AG04450 (cell line): ENCODE results near the gene ZNF367. TPM values are rescaled to one million over a fixed set of nuclear protein-coding genes. Genes with fewer than 3 reads are reported as not detected.
"Not testable (repeated sequence)": the region's sequence is repeated elsewhere in the genome, so short reads cannot be mapped to it uniquely, and the experiment has no call there.

Experiments
- CTCF ChIA-PET: fragments of 300-600, 350-600 bp; formaldehyde crosslinking; extraction: SDS; loops from one replicate; lab custom pipeline; 2022; ENCODE audit warnings: antibody characterized with exemption, inconsistent platforms; lab: Charles Lee
- POLR2A ChIA-PET: fragments of 350-600 bp; formaldehyde crosslinking; extraction: SDS; loops from one replicate; lab custom pipeline; 2021; ENCODE audit warnings: antibody characterized with exemption, inconsistent platforms; lab: Yijun Ruan, JAX
- DNase-seq: peaks from one replicate; pipeline ENCODE4 v3.0.0-alpha.2; 2011; ENCODE audit warnings: low read depth, low spot score
- H3K27ac ChIP-seq: one replicate; pipeline ENCODE4 v1.5.1; 2012; ENCODE audit warnings: low read depth, low read length, control low read depth
- H3K27me3 ChIP-seq: one replicate; pipeline ENCODE4 v1.6.0; 2012; ENCODE audit warnings: low read length; ENCODE audit not compliant: control insufficient read depth, insufficient read depth
- H3K4me3 ChIP-seq: 2 replicates; pipeline ENCODE4 v1.5.1; 2011; ENCODE audit warnings: mild to moderate bottlenecking, low read depth, low read length, control low read depth
- H3K9me3 ChIP-seq: 2 replicates; pipeline ENCODE4 v1.5.1; 2012; ENCODE audit warnings: low read length; ENCODE audit not compliant: control insufficient read depth, insufficient read depth
- polyA plus RNA-seq: library from polyadenylated mRNA; depleted of rRNA; stranded (reverse); fragments of >200 nt; gene quantifications from 2 replicates; pipeline ENCODE4 v1.2.3, GENCODE V29; 2011
- TF ChIP-seq, protein P1 (sequence below): IDR thresholded peaks from 2 replicates; pipeline ENCODE4 v1.5.1; 2011; ENCODE audit warnings: low read depth, low read length, control low read depth, inconsistent platforms

ZNF367 gene
- polyA plus RNA-seq, 1 experiment = 0.60 TPM

- no peaks in the 10 kb centered on the region for H3K9me3 ChIP-seq
- H3K27me3 ChIP-seq = no peaks in the 10 kb centered on the region
- H3K4me3 ChIP-seq = no peak overlapping the region
- ChIA-PET CTCF (interaction anchor here (0.6 to 1.5 kb wide), 6 partner anchors 12 to 299 kb away, joined by 3 to 7 read pairs (median 3); no protein-coding TSS in a partner anchor), POLR2A (no interaction called here)
- no peak for DNase-seq
- H3K27ac ChIP-seq = no peak overlapping the region
- TF ChIP-seq, protein P1, sequence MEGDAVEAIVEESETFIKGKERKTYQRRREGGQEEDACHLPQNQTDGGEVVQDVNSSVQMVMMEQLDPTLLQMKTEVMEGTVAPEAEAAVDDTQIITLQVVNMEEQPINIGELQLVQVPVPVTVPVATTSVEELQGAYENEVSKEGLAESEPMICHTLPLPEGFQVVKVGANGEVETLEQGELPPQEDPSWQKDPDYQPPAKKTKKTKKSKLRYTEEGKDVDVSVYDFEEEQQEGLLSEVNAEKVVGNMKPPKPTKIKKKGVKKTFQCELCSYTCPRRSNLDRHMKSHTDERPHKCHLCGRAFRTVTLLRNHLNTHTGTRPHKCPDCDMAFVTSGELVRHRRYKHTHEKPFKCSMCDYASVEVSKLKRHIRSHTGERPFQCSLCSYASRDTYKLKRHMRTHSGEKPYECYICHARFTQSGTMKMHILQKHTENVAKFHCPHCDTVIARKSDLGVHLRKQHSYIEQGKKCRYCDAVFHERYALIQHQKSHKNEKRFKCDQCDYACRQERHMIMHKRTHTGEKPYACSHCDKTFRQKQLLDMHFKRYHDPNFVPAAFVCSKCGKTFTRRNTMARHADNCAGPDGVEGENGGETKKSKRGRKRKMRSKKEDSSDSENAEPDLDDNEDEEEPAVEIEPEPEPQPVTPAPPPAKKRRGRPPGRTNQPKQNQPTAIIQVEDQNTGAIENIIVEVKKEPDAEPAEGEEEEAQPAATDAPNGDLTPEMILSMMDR = no peak
Observed at GRCh38 chr9:96367943-96368342, 50.2 kb downstream of the ZNF367 start.

DNA sequence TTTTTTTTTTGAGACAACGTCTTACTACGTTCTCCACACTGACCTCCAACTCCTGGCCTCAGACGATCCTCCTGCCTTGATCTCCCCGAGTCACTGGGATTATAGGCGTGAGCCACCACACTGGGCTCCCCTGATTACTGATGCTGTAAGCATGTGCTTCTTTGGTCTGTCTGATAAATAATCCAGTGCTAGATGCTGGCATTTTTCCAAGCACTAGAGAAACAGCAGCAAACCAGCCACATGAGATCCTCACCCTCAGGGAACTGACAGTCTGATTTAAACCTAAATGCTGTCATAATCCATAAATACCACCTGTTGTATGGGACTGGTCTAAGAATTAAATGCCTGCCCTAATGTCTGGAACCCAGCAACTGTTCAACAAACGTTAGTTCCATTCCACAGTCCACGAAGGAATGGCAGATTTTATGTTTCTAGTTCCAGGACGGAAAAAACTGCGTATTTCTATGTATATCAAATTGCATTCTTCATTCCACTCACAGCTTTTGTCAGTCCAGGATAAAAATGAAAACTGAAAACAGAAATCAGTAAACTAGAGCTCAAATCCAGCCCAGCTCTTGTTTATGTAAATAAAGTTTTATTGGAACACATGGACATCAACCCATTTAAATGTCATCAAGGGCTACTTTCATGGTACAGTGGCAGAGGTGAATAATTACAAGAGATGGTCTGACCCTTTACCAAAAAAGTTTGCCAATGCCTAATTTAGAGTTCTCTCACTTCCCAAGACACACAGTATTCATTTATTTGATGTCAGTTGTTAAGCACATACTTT is 54.8 kb downstream of the ZNF367 start:
- TF ChIP-seq, protein P1 = no peak

DNA sequence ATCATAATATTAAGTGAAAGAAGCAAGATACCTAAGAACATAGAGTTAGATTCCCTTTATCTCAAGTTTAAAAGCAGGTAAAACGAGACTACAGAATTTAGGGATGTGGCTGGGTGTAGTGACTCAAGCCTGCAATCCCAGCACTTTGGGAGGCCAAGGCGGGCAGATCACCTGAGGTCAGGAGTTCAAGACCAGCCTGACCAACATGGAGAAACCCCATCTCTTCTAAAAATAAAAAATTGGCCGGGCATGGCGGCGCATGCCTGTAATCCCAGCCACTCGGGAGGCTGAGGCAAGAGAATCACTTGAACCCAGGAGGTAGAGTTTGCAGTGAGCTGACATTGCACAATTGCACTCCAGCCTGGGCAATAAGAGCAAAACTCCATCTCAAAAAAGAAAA is 56.1 kb downstream of the ZNF367 start:
- ChIA-PET POLR2A (interaction anchor here (0.6 kb wide), 1 partner anchor 18 kb away, joined by 11 read pairs; no protein-coding TSS in a partner anchor), CTCF (interaction anchor here (0.6 kb wide), 1 partner anchor 1290 kb away, joined by 3 read pairs; no protein-coding TSS in a partner anchor)
- H3K4me3 ChIP-seq, H3K27me3 ChIP-seq, DNase-seq, H3K27ac ChIP-seq, H3K9me3 ChIP-seq: not testable (repeated sequence)

More for the DNA sequence above, 54.8 kb downstream of the ZNF367 start:
- no peaks in the 10 kb centered on the region for H3K27me3 ChIP-seq
- DNase-seq = no peak
- H3K27ac ChIP-seq = no peak overlapping the region
- ChIA-PET POLR2A (no interaction called here), CTCF (interaction anchor here (0.6 kb wide), 1 partner anchor 45 kb away, joined by 5 read pairs; no protein-coding TSS in a partner anchor)
- H3K9me3 ChIP-seq = no peaks in the 10 kb centered on the region
- no peak overlapping the region for H3K4me3 ChIP-seq

DNA sequence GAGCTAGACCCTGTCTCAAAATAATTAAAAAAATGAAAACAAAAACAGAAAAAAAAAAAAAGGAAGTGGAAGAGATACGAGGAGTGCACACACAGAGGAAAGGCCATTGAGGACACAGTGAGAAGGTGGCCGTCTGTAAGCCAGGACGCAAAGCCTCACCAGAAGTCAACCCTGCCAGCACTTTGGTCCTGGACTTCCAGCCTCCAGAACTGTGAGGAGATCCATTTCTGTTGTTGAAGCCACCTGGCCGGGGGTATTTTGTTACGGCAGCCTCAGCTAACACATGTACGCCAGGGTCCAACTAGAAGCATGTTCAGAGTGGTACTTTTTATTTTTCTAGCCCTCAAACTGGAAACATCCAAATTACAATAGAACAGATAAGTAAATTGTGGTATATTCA is 56.5 kb downstream of the ZNF367 start:
- Histone ChIP-seq H3K4me3 (no peak overlapping the region), H3K27me3 (no peaks in the 10 kb centered on the region), H3K27ac (no peak overlapping the region), H3K9me3 (no peaks in the 10 kb centered on the region)
- ChIA-PET POLR2A (interaction anchor here (0.6 kb wide), 1 partner anchor 17 kb away, joined by 11 read pairs; no protein-coding TSS in a partner anchor), CTCF (no interaction called here)
- TF ChIP-seq, protein P1 = no peak
- no peak for DNase-seq

- H3K4me3 ChIP-seq = no peak overlapping the region
- ChIA-PET POLR2A (no interaction called here), CTCF (interaction anchor here (1.3 kb wide), 1 partner anchor 13 kb away, joined by 8 read pairs; no protein-coding TSS in a partner anchor)
- H3K9me3 ChIP-seq = no peaks in the 10 kb centered on the region
- no peak for DNase-seq
- H3K27me3 ChIP-seq = no peaks in the 10 kb centered on the region
- TF ChIP-seq, protein P1 = no peak
- H3K27ac ChIP-seq = no peak overlapping the region
Observed at GRCh38 chr9:96360976-96361375, 57.2 kb downstream of the ZNF367 start.

DNA sequence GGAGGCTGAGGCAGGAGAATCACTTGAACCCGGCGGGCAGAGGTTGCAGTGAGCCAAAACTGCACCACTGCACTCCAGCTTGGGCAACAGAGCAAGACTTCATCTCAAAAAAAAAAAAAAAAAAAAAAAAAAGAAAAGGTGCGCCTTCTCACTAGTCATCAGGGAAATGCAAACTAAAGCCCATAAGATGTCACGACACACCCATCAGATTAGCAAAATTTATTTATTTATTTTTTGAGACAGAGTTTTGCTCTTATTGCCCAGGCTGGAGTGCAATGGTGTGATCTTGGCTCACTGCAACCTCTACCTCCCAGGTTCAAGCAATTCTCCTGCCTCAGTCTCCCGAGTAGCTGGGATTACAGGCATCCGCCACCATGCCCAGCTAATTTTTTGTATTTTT is 57.6 kb downstream of the ZNF367 start:
- CTCF ChIA-PET = interaction anchor here (1.3 kb wide), 1 partner anchor 13 kb away, joined by 8 read pairs; no protein-coding TSS in a partner anchor
- POLR2A ChIA-PET = not testable (repeated sequence)

More for the DNA sequence above, 57.6 kb downstream of the ZNF367 start:
- not testable (repeated sequence) for H3K27ac ChIP-seq, H3K4me3 ChIP-seq, H3K27me3 ChIP-seq, DNase-seq, H3K9me3 ChIP-seq
